DND-41 (cell line): ENCODE results near the gene ZNF488.

Source experiments
- CTCF ChIP-seq: IDR thresholded peaks from 2 replicates; pipeline ENCODE4 v1.5.1; 2012; ENCODE audit warnings: borderline replicate concordance, low read length, moderate library complexity, mild to moderate bottlenecking; ENCODE audit not compliant: poor library complexity, severe bottlenecking; ENCODE audit errors: extremely low read depth
- EZH2 ChIP-seq: IDR thresholded peaks from 3 replicates; pipeline ENCODE4 v1.6.1; 2012; ENCODE audit warnings: borderline replicate concordance, low read depth, mild to moderate bottlenecking, moderate library complexity, low read length, inconsistent platforms; ENCODE audit not compliant: severe bottlenecking

- TF ChIP-seq CTCF = no peak
- TF ChIP-seq EZH2 = no peak
These were observed 25.2 kb upstream of the ZNF488 start for GRCh38 chr10:47409171-47409865.
